ENCODE data around the gene GPC3.

Gene GPC3

DNA sequence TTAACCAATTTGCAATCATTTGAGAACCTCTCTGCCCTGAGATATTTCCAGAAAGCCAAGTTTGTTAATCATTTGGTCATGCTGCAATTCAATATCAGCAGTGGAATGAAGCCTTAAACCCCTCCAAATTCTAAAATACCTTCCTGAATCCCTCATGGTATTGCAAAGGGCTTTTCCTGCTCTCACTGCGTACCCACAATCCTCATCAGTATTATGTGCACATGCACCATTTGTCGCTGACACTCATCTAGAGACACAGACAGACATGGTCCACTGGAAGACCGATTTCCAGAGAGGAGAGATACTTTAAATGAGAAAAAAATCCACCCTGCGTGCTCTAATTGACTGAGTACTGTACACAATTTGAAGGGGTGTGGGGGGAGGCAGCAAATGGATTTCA is 104.4 kb downstream of the GPC3 start:
- Histone ChIP-seq H3K9ac (ENCODE audit: low read length) (no peak overlapping the region), H3K27me3 (ENCODE audit: insufficient read depth, low read length) (no peaks in the 10 kb centered on the region), H3K4me3 (ENCODE audit: low read depth, low read length, poor library complexity, severe bottlenecking) (no peak overlapping the region), H3K9me2 (ENCODE audit: low read depth, low read length) (no peaks in the 10 kb centered on the region), H3K27ac (ENCODE audit: low read depth, low read length, poor library complexity, severe bottlenecking) (no peak overlapping the region), H3K4me2 (ENCODE audit: low read length) (no peak overlapping the region), H3K79me2 (ENCODE audit: insufficient read depth, low read length) (no peaks in the 10 kb centered on the region), H2AFZ (ENCODE audit: low read length) (no peak overlapping the region), H3K36me3 (ENCODE audit: insufficient read depth, low read length) (no peaks in the 10 kb centered on the region), H4K20me1 (ENCODE audit: insufficient read depth, low read length) (no peaks in the 10 kb centered on the region), H3K4me1 (ENCODE audit: insufficient read depth, low read length, severe bottlenecking) (no peaks in the 10 kb centered on the region), H3F3A (ENCODE audit: insufficient read depth, low read length) (no peaks in the 10 kb centered on the region), H3K9me3 (ENCODE audit: low read length) (no peaks in the 10 kb centered on the region)
- TF ChIP-seq EZH2 (IDR thresholded peaks at IDR 0.05; ENCODE audit: borderline replicate concordance, low read length) = no peak
- TF ChIP-seq, protein P1, sequence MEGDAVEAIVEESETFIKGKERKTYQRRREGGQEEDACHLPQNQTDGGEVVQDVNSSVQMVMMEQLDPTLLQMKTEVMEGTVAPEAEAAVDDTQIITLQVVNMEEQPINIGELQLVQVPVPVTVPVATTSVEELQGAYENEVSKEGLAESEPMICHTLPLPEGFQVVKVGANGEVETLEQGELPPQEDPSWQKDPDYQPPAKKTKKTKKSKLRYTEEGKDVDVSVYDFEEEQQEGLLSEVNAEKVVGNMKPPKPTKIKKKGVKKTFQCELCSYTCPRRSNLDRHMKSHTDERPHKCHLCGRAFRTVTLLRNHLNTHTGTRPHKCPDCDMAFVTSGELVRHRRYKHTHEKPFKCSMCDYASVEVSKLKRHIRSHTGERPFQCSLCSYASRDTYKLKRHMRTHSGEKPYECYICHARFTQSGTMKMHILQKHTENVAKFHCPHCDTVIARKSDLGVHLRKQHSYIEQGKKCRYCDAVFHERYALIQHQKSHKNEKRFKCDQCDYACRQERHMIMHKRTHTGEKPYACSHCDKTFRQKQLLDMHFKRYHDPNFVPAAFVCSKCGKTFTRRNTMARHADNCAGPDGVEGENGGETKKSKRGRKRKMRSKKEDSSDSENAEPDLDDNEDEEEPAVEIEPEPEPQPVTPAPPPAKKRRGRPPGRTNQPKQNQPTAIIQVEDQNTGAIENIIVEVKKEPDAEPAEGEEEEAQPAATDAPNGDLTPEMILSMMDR (IDR thresholded peaks at IDR 0.05; ENCODE audit: low read length) = no peak

DNA sequence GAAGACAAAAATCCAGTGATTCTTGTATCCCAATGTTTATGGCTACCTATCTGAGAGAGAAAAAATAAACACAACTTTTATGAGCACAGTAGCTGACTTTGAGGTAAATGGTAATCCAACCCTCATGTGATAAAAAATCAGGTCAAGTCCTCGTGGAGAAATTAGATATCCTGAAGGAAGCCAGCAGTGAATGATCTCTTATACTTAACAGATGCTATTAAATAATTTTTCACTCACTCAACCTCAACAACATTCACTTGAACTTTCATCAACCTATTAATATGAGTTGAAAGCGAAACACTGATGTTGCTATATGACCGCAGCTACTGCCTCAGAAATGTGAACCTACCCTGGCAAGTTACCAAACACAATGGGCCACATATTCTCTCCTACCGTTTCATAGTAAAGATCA is 105.4 kb downstream of the GPC3 start:
- no peak overlapping the region for H3K9ac ChIP-seq (ENCODE audit: low read length)
- no peaks in the 10 kb centered on the region for H3K4me1 ChIP-seq (ENCODE audit: insufficient read depth, low read length, severe bottlenecking)
- no peaks in the 10 kb centered on the region for H3F3A ChIP-seq (ENCODE audit: insufficient read depth, low read length)
- H3K27me3 ChIP-seq (ENCODE audit: insufficient read depth, low read length) = no peaks in the 10 kb centered on the region
- TF ChIP-seq EZH2 (IDR thresholded peaks at IDR 0.05; ENCODE audit: borderline replicate concordance, low read length) = no peak
- TF ChIP-seq, protein P1 (IDR thresholded peaks at IDR 0.05; ENCODE audit: low read length) = no peak
- H3K27ac ChIP-seq (ENCODE audit: low read depth, low read length, poor library complexity, severe bottlenecking) = no peak overlapping the region
- H3K36me3 ChIP-seq (ENCODE audit: insufficient read depth, low read length) = no peaks in the 10 kb centered on the region
- no peak overlapping the region for H3K4me3 ChIP-seq (ENCODE audit: low read depth, low read length, poor library complexity, severe bottlenecking)
- no peaks in the 10 kb centered on the region for H3K79me2 ChIP-seq (ENCODE audit: insufficient read depth, low read length)
- no peaks in the 10 kb centered on the region for H4K20me1 ChIP-seq (ENCODE audit: insufficient read depth, low read length)
- H3K4me2 ChIP-seq (ENCODE audit: low read length) = no peak overlapping the region
- H3K9me2 ChIP-seq (ENCODE audit: low read depth, low read length) = no peaks in the 10 kb centered on the region
- no peak overlapping the region for H2AFZ ChIP-seq (ENCODE audit: low read length)
- H3K9me3 ChIP-seq (ENCODE audit: low read length) = no peaks in the 10 kb centered on the region

DNA sequence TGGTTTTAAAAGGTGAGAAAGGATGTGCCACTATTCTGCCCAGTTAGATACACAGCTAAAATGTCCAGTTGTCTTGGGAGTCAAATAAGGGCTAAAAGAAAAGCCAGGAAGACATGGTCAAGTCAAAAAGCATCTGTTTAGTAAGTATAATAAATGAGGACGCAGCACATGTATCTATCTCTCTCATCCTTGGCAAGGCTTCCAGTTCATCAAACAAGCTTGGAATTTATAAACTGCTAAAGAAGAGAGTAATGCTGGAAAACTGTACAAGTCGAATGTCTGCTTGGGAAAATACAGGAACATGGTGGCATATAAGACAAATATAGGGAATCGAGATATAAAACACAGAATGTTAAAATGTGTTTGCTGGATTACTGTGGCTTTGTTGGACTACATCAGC is 106.7 kb downstream of the GPC3 start:
- no peaks in the 10 kb centered on the region for H3K27me3 ChIP-seq (ENCODE audit: insufficient read depth, low read length)
- TF ChIP-seq, protein P1 (IDR thresholded peaks at IDR 0.05; ENCODE audit: low read length) = no peak
- TF ChIP-seq EZH2 (IDR thresholded peaks at IDR 0.05; ENCODE audit: borderline replicate concordance, low read length) = no peak

More for the DNA sequence above, 106.7 kb downstream of the GPC3 start:
- Histone ChIP-seq H3K4me1 (ENCODE audit: insufficient read depth, low read length, severe bottlenecking) (no peaks in the 10 kb centered on the region), H3K4me3 (ENCODE audit: low read depth, low read length, poor library complexity, severe bottlenecking) (no peak overlapping the region), H4K20me1 (ENCODE audit: insufficient read depth, low read length) (no peaks in the 10 kb centered on the region), H3K36me3 (ENCODE audit: insufficient read depth, low read length) (no peaks in the 10 kb centered on the region), H3F3A (ENCODE audit: insufficient read depth, low read length) (no peaks in the 10 kb centered on the region), H3K4me2 (ENCODE audit: low read length) (no peak overlapping the region), H3K9me3 (ENCODE audit: low read length) (no peaks in the 10 kb centered on the region), H3K9ac (ENCODE audit: low read length) (no peak overlapping the region), H3K79me2 (ENCODE audit: insufficient read depth, low read length) (no peaks in the 10 kb centered on the region), H3K9me2 (ENCODE audit: low read depth, low read length) (no peaks in the 10 kb centered on the region), H3K27ac (ENCODE audit: low read depth, low read length, poor library complexity, severe bottlenecking) (no peak overlapping the region), H2AFZ (ENCODE audit: low read length) (no peak overlapping the region)
